ENCODE measurements around the gene NFAT5.
"Not testable (repeated sequence)": the region's sequence is repeated elsewhere in the genome, so short reads cannot be mapped to it uniquely, and the experiment has no call there.

DNA sequence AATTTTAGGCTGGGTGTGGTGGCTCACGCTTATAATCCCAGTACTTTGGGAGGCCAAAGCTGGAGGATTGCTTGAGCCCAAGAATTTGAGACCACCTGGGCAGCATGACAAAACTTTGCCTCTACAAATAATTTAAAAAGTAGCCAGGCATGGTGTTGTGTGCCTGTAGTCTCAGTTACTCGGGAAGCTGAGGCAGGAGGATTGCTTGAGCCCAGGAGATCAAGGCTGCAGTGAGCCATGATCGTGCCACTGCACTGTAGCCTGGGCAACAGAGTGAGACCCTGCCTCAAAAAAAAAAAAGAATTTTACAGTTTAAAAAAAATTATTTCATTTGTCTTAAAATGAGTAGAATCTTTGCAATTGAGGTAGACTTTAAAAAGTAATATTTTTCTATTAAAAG lies 78.2 kb downstream of the NFAT5 start:
- not testable (repeated sequence) for TF ChIP-seq CTCF (conservative IDR thresholded peaks at IDR 0.05; ENCODE audit: low read depth, low read length); EZH2 (IDR thresholded peaks at IDR 0.05; ENCODE audit: borderline replicate concordance, low read depth, low read length, poor library complexity, severe bottlenecking)

Data from A673 (cell line).